Stimulated activated effector memory CD8-positive, alpha-beta T cell treated with anti-CD3 and anti-CD28 coated beads, Interleukin-12 subunit alpha, Interleukin-12 subunit beta, amount 100 ng/mL, for 72 hours (primary cell): ENCODE results near the gene TENM3.

Experiments
- ATAC-seq: fragments of 150-1000 bp; cut with Tn5 transposase; 2 replicates; pipeline ENCODE4 v1.10.0; 2021
- DNase-seq, 2 donors: peaks; one replicate each; pipeline ENCODE4 v3.0.0; 2021 to 2022; ENCODE audit warnings: low spot score in 2 of 2
- H3K27ac Mint-ChIP-seq: one replicate; pipeline ENCODE4 v1.8.0; 2022; ENCODE audit warnings: mild to moderate bottlenecking, mixed read lengths
- H3K36me3 Mint-ChIP-seq: one replicate; pipeline ENCODE4 v1.8.0; 2022; ENCODE audit warnings: mild to moderate bottlenecking, mixed read lengths
- H3K4me1 Mint-ChIP-seq: one replicate; pipeline ENCODE4 v1.8.0; 2022; ENCODE audit warnings: mixed read lengths
- H3K4me3 Mint-ChIP-seq: one replicate; pipeline ENCODE4 v1.8.0; 2022; ENCODE audit warnings: mild to moderate bottlenecking, mixed read lengths
- H3K9me3 Mint-ChIP-seq: one replicate; pipeline ENCODE4 v1.8.0; 2022; ENCODE audit warnings: mixed read lengths

The TENM3 gene

GRCh38 chr4:182435401-182435800 is 192.2 kb downstream of the TENM3 start:
- H3K4me3 Mint-ChIP-seq, result no peak overlapping the region
- no peak overlapping the region for H3K27ac Mint-ChIP-seq
- peaks cover 3% of the 10 kb centered on the region for H3K9me3 Mint-ChIP-seq
- ATAC-seq (no peak), DNase-seq (no peak)
- H3K36me3 Mint-ChIP-seq, result no peaks in the 10 kb centered on the region
- no peaks in the 10 kb centered on the region for H3K4me1 Mint-ChIP-seq

GRCh38 chr4:182443070-182443469 is 199.9 kb downstream of the TENM3 start:
- DNase-seq (no peak), ATAC-seq (no peak)
- no peak overlapping the region for H3K4me3 Mint-ChIP-seq
- no peaks in the 10 kb centered on the region for H3K36me3 Mint-ChIP-seq
- H3K27ac Mint-ChIP-seq, result no peak overlapping the region
- H3K4me1 Mint-ChIP-seq, result peaks cover 6% of the 10 kb centered on the region
- peaks cover 3% of the 10 kb centered on the region for H3K9me3 Mint-ChIP-seq

DNA sequence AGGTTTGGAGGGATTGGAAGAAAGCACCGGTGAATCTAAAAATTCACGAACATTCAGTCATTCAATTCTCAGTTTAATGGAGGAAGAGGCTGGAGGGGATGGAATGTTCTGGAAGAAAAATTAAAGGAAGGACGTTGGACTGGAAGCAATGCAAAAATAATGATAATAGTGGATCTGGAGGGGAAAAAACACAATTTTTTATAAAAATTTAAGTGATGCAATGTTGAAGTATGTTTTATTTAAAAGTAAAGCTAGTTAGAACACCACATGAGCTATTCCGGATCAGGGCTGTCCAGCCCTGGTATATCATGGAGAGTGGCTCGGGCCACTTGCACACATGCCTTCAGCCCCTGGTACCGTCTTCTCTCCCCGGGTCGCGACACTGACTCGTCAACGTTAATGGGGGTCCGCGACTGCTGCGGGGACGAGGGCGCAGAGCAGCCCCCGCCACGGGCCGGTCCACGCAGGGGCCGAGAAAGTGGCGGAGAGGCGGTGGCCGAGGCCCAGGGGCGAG is 204.6 kb downstream of the TENM3 start:
- ATAC-seq, result no peak
- peak overlapping the region; percentile 65 for H3K4me3 Mint-ChIP-seq

GRCh38 chr4:182448281-182449151 is 205.3 kb downstream of the TENM3 start:
- Mint-ChIP-seq H3K4me1 (peaks cover 14% of the 10 kb centered on the region), H3K9me3 (no peaks in the 10 kb centered on the region), H3K27ac (no peak overlapping the region), H3K36me3 (no peaks in the 10 kb centered on the region), H3K4me3 (peak overlapping the region; percentile 65)
- ATAC-seq (peak; percentile 87), DNase-seq (peak in 1 of 2 donors; percentile 49)

More for the DNA sequence above, 204.6 kb downstream of the TENM3 start:
- H3K27ac Mint-ChIP-seq, result no peak overlapping the region
- H3K36me3 Mint-ChIP-seq, result no peaks in the 10 kb centered on the region
- DNase-seq, result no peak
- peaks cover 14% of the 10 kb centered on the region for H3K4me1 Mint-ChIP-seq
- H3K9me3 Mint-ChIP-seq, result no peaks in the 10 kb centered on the region

DNA sequence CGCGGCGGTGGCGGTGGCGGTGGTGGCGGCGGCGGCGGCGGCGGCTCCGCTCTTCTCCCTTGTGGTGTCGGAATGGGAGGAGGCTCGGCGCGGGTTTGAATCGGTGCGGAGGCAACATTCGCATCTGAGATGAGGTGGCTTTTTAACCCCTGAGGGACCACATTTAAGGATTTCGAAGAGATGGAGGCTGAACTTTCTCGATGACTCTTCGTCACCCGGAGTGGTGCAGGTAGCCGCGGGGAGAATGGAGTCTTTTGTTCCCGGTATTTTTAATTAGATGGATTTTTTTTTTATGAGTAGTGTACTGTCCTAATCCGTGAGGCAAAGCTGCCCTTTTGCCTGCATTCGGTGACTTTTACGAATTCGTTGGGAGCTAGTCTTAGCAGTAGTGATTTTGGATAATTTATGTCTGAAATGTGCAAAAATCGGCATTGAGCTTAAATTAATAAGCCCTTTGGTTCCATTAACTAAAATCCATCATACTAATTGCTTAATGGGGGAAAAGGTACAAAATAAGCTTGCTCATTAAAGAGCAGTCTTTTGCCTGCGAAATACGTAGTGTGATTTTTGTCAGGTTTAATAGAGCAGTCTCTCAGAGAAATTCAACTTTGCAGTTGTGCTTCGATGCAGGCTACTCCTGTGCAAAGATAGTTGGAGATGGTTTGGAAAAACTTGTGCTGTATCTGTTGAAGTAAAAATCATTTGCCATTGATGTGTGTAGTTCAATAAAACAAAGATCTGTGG is 206.2 kb downstream of the TENM3 start:
- DNase-seq (no peak), ATAC-seq (no peak)
- Mint-ChIP-seq H3K27ac (no peak overlapping the region), H3K4me1 (peaks cover 14% of the 10 kb centered on the region), H3K9me3 (no peaks in the 10 kb centered on the region), H3K36me3 (no peaks in the 10 kb centered on the region), H3K4me3 (peak overlapping the region; percentile 65)

DNA sequence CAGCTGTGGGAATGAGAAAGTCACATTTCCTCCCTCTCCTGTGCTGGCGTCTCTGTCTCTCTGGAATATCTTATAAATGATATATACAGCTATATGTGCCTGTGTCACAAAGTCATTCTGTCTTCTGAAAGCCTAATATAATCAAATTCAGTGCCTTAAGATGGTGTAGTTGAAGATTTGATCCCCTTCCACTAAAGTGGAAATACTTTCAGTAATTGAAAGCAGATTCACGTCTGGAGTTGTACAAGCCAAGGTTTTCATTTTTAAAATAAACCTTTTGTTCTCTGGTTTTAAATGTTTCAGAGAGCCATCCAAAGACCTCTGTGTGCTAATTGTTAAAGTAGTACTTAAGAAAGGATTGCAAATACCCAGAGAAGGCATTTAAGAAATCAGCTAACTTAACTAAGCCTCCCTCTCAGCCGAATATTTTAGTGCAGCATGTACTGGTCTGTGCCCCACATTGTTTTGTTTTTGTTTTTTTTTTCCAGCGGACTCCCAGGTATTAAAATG is 206.8 kb downstream of the TENM3 start:
- H3K4me3 Mint-ChIP-seq, result no peak overlapping the region
- no peak for DNase-seq

DNA sequence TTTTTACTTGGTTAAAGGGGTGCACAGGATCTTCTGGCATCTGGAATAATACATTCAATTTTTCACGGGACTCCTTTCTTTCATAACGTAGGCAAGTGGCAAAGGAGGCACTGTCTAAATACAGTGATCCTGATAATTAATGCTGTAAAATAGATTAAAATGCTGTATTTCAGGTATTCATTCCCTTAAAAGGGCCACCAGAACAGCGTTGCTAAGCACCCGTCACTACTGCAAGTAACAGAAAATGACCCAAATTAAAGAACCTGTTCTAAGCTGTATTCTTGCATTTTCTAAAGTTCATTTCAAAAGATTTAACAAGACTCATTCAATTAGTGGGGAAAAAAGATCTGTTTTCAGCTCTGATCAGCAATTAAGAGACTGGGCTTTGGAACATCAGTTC is 208.2 kb downstream of the TENM3 start:
- H3K36me3 Mint-ChIP-seq, result no peaks in the 10 kb centered on the region
- no peaks in the 10 kb centered on the region for H3K9me3 Mint-ChIP-seq
- DNase-seq (no peak), ATAC-seq (no peak)
- no peak overlapping the region for H3K4me3 Mint-ChIP-seq
- peaks cover 14% of the 10 kb centered on the region for H3K4me1 Mint-ChIP-seq
- no peak overlapping the region for H3K27ac Mint-ChIP-seq

More for the DNA sequence above, 206.8 kb downstream of the TENM3 start:
- Mint-ChIP-seq H3K4me1 (peaks cover 14% of the 10 kb centered on the region), H3K36me3 (no peaks in the 10 kb centered on the region), H3K27ac (no peak overlapping the region), H3K9me3 (no peaks in the 10 kb centered on the region)
- no peak for ATAC-seq

GRCh38 chr4:182453830-182454229 is 210.6 kb downstream of the TENM3 start:
- no peaks in the 10 kb centered on the region for H3K9me3 Mint-ChIP-seq
- DNase-seq (no peak), ATAC-seq (no peak)
- H3K36me3 Mint-ChIP-seq, result no peaks in the 10 kb centered on the region
- H3K4me1 Mint-ChIP-seq, result peaks cover 8% of the 10 kb centered on the region
- no peak overlapping the region for H3K27ac Mint-ChIP-seq
- H3K4me3 Mint-ChIP-seq, result no peak overlapping the region

GRCh38 chr4:182454440-182455013 is 211.3 kb downstream of the TENM3 start:
- Mint-ChIP-seq H3K4me1 (peaks cover 4% of the 10 kb centered on the region), H3K4me3 (no peak overlapping the region), H3K27ac (no peak overlapping the region), H3K36me3 (no peaks in the 10 kb centered on the region), H3K9me3 (no peaks in the 10 kb centered on the region)
- DNase-seq (no peak), ATAC-seq (no peak)

- H3K4me1 Mint-ChIP-seq, result no peaks in the 10 kb centered on the region
- no peak overlapping the region for H3K27ac Mint-ChIP-seq
- no peaks in the 10 kb centered on the region for H3K9me3 Mint-ChIP-seq
- no peak for DNase-seq
- no peak for ATAC-seq
- H3K36me3 Mint-ChIP-seq, result no peaks in the 10 kb centered on the region
- H3K4me3 Mint-ChIP-seq, result no peak overlapping the region
Measured at GRCh38 chr4:182465114-182465513, 221.9 kb downstream of the TENM3 start.

GRCh38 chr4:182465979-182466378 is 222.8 kb downstream of the TENM3 start:
- Mint-ChIP-seq H3K4me1 (no peaks in the 10 kb centered on the region), H3K36me3 (no peaks in the 10 kb centered on the region), H3K9me3 (no peaks in the 10 kb centered on the region), H3K27ac (no peak overlapping the region), H3K4me3 (no peak overlapping the region)
- DNase-seq, result no peak
- ATAC-seq, result no peak

- Mint-ChIP-seq H3K4me3 (no peak overlapping the region), H3K4me1 (no peaks in the 10 kb centered on the region), H3K36me3 (no peaks in the 10 kb centered on the region), H3K9me3 (peaks cover 2% of the 10 kb centered on the region), H3K27ac (no peak overlapping the region)
- ATAC-seq (no peak), DNase-seq (no peak)
Measured at GRCh38 chr4:182470215-182470614, 227.0 kb downstream of the TENM3 start.

- no peak for ATAC-seq
- Mint-ChIP-seq H3K27ac (no peak overlapping the region), H3K4me3 (no peak overlapping the region)
Measured at GRCh38 chr4:182475539-182475938, 232.3 kb downstream of the TENM3 start.

DNA sequence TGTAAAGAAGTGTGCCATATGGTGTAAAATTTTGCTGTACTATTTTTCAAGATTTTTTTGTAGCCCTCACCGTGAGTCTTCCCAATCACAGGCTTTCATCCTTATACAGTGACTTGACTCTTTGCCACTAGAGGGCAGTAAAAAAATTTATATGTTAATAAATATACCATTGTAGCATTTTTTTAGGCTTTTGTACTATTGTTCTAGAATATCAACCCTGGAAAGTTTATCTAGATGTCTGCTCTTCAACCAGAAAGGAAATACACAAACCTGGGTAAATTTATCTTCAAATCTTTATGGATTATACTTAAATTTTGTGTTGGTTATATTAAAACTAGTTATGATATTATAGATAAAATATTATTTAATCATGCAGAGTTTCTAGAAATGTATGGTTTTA is 235.3 kb downstream of the TENM3 start:
- DNase-seq (no peak), ATAC-seq (no peak)
- Mint-ChIP-seq H3K4me1 (no peaks in the 10 kb centered on the region), H3K27ac (no peak overlapping the region), H3K9me3 (no peaks in the 10 kb centered on the region), H3K4me3 (no peak overlapping the region), H3K36me3 (no peaks in the 10 kb centered on the region)

More at GRCh38 chr4:182475539-182475938, 232.3 kb downstream of the TENM3 start:
- Mint-ChIP-seq H3K4me1 (no peaks in the 10 kb centered on the region), H3K9me3 (peaks cover 2% of the 10 kb centered on the region), H3K36me3 (no peaks in the 10 kb centered on the region)
- no peak for DNase-seq

DNA sequence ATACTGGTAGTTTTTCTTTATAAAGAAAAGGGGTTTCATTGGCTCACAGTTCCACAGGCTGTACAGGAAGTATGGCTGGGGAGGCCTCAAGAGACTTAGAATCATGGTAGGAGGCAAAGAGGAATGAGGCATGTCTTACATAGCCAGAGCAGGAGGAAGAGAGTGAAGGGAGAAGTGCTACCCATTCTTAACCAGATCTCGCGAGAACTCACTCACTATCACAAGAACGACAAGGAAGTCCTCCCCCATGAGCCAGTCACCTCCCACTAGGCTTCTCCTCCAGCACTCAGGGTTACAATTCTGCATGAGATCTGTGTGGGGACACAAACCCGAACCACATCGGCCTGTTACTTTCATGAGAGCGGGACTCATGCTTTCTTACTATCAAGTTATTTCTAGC is 240.5 kb downstream of the TENM3 start:
- ATAC-seq, result no peak
- H3K9me3 Mint-ChIP-seq, result no peaks in the 10 kb centered on the region
- H3K27ac Mint-ChIP-seq, result no peak overlapping the region
- no peak for DNase-seq
- no peak overlapping the region for H3K4me3 Mint-ChIP-seq
- H3K36me3 Mint-ChIP-seq, result no peaks in the 10 kb centered on the region
- H3K4me1 Mint-ChIP-seq, result no peaks in the 10 kb centered on the region
